Measurements from ENCODE around the gene CTAG1A.
"Not testable (repeated sequence)": the region's sequence is repeated elsewhere in the genome, so short reads cannot be mapped to it uniquely, and the experiment has no call there.

The CTAG1A gene

DNA sequence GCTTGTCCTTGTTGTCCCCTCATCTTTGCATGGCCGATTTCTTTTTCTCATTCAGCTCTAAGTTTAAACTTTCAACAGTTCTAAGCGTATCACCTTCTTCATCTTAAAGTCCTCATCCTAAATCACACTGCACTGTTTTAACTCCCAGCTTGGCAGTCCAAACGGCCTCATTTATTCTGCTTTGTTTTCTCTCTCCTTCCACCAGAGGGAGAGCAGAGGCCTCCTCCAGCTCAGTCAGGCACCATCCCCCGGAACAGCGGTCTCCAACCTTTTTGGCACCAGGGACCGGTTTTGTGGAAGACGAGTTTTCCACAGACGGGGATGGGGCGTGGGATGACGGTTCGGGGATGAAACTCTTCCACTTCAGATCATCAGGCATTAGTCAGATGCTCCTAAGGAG lies 14.6 kb upstream of the CTAG1A start:
- H3K27me3 ChIP-seq (ENCODE audit: control insufficient read depth in 5 of 5, insufficient read depth in 4 of 5, low read length in 5 of 5); H3K9me3 ChIP-seq (ENCODE audit: control insufficient read depth in 5 of 5, low read length in 5 of 5); H3K27ac ChIP-seq (ENCODE audit: low read depth, low read length); H3K9ac ChIP-seq (ENCODE audit: low read length in 5 of 5); H3K36me3 ChIP-seq (ENCODE audit: control insufficient read depth in 5 of 5, insufficient read depth in 5 of 5, low read length in 5 of 5); H3K4me3 ChIP-seq (ENCODE audit: low read depth in 1 of 5, low read length in 5 of 5); H3K4me1 ChIP-seq (ENCODE audit: control insufficient read depth in 5 of 5, insufficient read depth in 5 of 5, low read length in 5 of 5): not testable (repeated sequence)

DNA sequence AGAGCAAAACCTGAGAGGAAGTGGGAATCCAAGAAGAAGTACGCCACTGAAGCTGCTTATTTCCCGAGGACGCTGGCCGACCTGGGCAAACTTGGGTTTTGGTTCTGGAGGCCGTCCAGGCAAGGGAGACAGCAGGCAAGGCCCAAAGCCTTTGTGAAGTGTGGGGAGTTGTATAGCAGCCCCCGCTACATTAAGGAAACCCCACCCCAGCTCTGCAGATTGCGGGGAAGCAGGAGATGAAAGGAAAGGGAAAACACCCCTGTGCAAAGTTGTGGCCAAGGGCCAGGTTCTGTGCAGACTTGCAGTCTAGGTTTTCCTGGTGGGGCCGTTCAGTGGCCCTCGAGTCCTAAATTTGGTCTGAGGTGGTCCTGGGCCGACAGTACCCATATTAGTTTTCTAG lies 11.9 kb upstream of the CTAG1A start:
- H3K27ac ChIP-seq (ENCODE audit: low read depth, low read length); H3K9me3 ChIP-seq (ENCODE audit: control insufficient read depth in 5 of 5, low read length in 5 of 5); H3K4me3 ChIP-seq (ENCODE audit: low read depth in 1 of 5, low read length in 5 of 5); H3K27me3 ChIP-seq (ENCODE audit: control insufficient read depth in 5 of 5, insufficient read depth in 4 of 5, low read length in 5 of 5); H3K36me3 ChIP-seq (ENCODE audit: control insufficient read depth in 5 of 5, insufficient read depth in 5 of 5, low read length in 5 of 5); H3K4me1 ChIP-seq (ENCODE audit: control insufficient read depth in 5 of 5, insufficient read depth in 5 of 5, low read length in 5 of 5); H3K9ac ChIP-seq (ENCODE audit: low read length in 5 of 5): not testable (repeated sequence)

DNA sequence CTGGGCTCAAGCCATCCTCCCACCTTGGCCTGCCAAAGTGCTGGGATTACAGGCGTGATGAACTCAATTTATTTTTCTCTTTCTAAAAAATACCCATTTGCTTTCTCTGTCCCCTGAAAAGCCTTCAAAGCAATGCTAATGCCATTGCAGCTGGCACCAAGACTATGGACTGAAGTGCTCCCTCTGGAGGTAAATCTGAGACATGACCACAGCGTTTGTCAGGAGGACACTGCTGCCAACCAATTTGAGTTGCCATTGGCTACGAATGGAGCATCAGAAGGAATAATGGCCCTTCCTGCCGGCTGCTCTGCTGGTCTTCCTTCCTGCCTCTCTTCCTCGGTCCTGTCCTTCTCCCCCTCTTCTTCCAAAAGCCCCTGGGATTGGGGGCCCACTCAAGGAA lies 9.9 kb upstream of the CTAG1A start:
- not testable (repeated sequence) for H3K27ac ChIP-seq (ENCODE audit: low read depth, low read length); H3K4me1 ChIP-seq (ENCODE audit: control insufficient read depth in 5 of 5, insufficient read depth in 5 of 5, low read length in 5 of 5); H3K4me3 ChIP-seq (ENCODE audit: low read depth in 1 of 5, low read length in 5 of 5); H3K36me3 ChIP-seq (ENCODE audit: control insufficient read depth in 5 of 5, insufficient read depth in 5 of 5, low read length in 5 of 5); H3K27me3 ChIP-seq (ENCODE audit: control insufficient read depth in 5 of 5, insufficient read depth in 4 of 5, low read length in 5 of 5); H3K9me3 ChIP-seq (ENCODE audit: control insufficient read depth in 5 of 5, low read length in 5 of 5); H3K9ac ChIP-seq (ENCODE audit: low read length in 5 of 5)

DNA sequence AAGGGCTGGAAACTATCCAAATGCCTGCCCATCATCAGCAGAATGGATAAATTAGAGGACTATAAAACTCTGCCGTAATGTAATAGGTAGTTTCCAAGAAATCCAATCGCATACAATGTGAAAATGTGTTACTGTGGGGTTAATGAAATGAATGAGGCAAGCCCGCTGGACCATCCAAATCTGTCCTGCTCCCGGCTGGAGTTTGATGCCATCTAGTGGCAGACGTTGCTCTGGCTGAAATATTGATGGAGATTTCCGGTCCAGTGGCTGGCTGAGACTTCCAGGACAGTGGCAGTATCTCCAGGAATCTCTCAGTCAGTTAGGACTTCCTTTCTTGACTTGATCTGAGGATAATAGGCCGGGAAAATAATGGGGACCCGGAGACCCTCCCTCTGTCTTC lies 1.9 kb upstream of the CTAG1A start:
- H3K4me3 ChIP-seq (ENCODE audit: low read depth in 1 of 5, low read length in 5 of 5); H3K27ac ChIP-seq (ENCODE audit: low read depth, low read length); H3K27me3 ChIP-seq (ENCODE audit: control insufficient read depth in 5 of 5, insufficient read depth in 4 of 5, low read length in 5 of 5); H3K36me3 ChIP-seq (ENCODE audit: control insufficient read depth in 5 of 5, insufficient read depth in 5 of 5, low read length in 5 of 5); H3K9me3 ChIP-seq (ENCODE audit: control insufficient read depth in 5 of 5, low read length in 5 of 5); H3K9ac ChIP-seq (ENCODE audit: low read length in 5 of 5); H3K4me1 ChIP-seq (ENCODE audit: control insufficient read depth in 5 of 5, insufficient read depth in 5 of 5, low read length in 5 of 5): not testable (repeated sequence)

DNA sequence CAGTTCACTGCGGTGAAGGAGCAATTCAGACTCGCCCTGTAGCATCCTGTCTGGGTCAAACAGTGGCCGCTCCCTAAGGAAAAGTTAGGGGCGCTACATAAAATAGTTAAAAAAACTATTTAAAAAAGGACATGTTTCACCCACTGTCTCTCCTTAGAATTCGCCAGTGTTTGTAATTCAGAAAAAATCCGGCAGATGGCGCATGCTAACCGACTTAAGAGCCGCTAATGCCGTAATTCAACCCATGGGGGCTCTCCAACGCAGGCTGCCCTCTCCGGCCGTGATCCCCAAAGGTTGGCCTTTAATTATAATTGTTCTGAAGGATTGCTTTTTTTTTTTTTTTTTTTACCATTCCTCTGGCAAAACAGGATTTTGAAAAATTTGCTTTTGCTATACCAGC lies 5.5 kb downstream of the CTAG1A start:
- H3K27ac ChIP-seq (ENCODE audit: low read depth, low read length); H3K9me3 ChIP-seq (ENCODE audit: control insufficient read depth in 5 of 5, low read length in 5 of 5); H3K4me1 ChIP-seq (ENCODE audit: control insufficient read depth in 5 of 5, insufficient read depth in 5 of 5, low read length in 5 of 5); H3K4me3 ChIP-seq (ENCODE audit: low read depth in 1 of 5, low read length in 5 of 5); H3K36me3 ChIP-seq (ENCODE audit: control insufficient read depth in 5 of 5, insufficient read depth in 5 of 5, low read length in 5 of 5); H3K9ac ChIP-seq (ENCODE audit: low read length in 5 of 5): not testable (repeated sequence)
- H3K27me3 ChIP-seq (ENCODE audit: control insufficient read depth in 5 of 5, insufficient read depth in 4 of 5, low read length in 5 of 5): peaks cover 11 to 27% (median 17%) of the 10 kb centered on the region in 5 donors

DNA sequence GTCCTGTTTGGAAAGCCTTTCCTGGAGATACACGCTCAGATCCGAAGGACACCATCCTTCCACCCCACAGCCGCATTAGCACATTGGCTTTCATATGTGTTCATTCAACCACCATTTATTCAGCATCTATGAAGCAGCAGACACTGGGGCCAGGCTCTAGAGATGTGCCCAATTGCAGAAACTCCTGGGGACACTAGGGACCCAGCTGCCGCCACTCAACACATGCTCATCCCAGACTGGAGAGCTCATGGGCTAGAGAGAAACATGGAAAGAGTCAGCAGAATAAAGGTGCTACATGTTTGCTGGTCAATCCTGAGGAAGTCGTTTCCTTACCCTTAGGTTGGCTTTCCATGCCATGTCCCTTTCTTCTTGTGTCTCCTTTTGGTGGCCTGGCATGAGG lies 7.6 kb downstream of the CTAG1A start:
- Histone ChIP-seq H3K4me3 (ENCODE audit: low read depth in 1 of 5, low read length in 5 of 5) (no peak overlapping the region), H3K27me3 (ENCODE audit: control insufficient read depth in 5 of 5, insufficient read depth in 4 of 5, low read length in 5 of 5) (peaks cover 11 to 34% (median 18%) of the 10 kb centered on the region in 5 donors), H3K9ac (ENCODE audit: low read length in 5 of 5) (no peak overlapping the region), H3K27ac (ENCODE audit: low read depth, low read length) (no peak overlapping the region), H3K4me1 (ENCODE audit: control insufficient read depth in 5 of 5, insufficient read depth in 5 of 5, low read length in 5 of 5) (no peaks in the 10 kb centered on the region), H3K36me3 (ENCODE audit: control insufficient read depth in 5 of 5, insufficient read depth in 5 of 5, low read length in 5 of 5) (no peaks in the 10 kb centered on the region), H3K9me3 (ENCODE audit: control insufficient read depth in 5 of 5, low read length in 5 of 5) (peaks cover 0 to 3% (median 0%) of the 10 kb centered on the region in 5 donors)

DNA sequence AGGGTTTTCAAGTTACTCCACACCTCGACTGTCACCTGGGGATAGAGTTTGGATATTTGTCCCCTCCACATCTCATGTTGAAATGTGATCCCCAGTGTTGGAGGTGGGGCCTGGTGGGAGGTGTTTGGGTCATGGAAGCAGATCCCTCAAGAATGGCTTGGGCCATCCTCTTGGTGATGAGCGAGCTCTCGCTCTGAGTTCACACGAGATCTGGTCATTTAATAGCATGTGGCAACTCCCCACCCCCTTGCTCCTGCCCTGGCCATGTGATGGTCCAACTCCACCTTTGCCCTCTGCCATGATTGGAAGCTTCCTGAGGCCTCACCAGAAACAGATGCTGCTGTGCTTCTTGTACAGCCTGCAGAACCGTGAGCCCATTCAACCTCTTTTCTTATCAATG lies 8.3 kb downstream of the CTAG1A start:
- peaks cover 11 to 34% (median 18%) of the 10 kb centered on the region in 5 donors for H3K27me3 ChIP-seq (ENCODE audit: control insufficient read depth in 5 of 5, insufficient read depth in 4 of 5, low read length in 5 of 5)
- no peak overlapping the region for H3K9ac ChIP-seq (ENCODE audit: low read length in 5 of 5)
- H3K27ac ChIP-seq (ENCODE audit: low read depth, low read length): no peak overlapping the region
- peaks cover 0 to 3% (median 0%) of the 10 kb centered on the region in 5 donors for H3K9me3 ChIP-seq (ENCODE audit: control insufficient read depth in 5 of 5, low read length in 5 of 5)
- H3K4me3 ChIP-seq (ENCODE audit: low read depth in 1 of 5, low read length in 5 of 5): no peak overlapping the region
- H3K36me3 ChIP-seq (ENCODE audit: control insufficient read depth in 5 of 5, insufficient read depth in 5 of 5, low read length in 5 of 5): no peaks in the 10 kb centered on the region
- H3K4me1 ChIP-seq (ENCODE audit: control insufficient read depth in 5 of 5, insufficient read depth in 5 of 5, low read length in 5 of 5): no peaks in the 10 kb centered on the region

DNA sequence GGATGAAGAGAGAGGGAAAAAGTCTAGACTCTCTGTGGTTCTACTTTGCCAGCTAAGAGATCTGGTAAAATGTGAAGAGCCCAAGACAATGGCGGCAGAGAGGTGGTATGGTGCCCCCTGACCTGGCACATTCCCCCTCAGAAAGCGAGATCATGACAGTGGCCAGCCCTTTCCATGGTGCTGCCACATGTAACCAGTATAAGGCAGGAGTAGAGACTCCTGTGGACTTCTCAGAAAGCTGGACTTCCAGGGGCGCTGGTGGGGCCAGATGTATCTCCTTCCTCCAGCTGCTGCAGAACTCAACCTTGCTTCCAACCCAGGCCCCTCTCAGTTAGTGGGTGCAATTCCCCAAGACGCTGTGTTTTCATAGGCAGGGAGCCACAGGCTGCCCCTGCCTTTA lies 9.6 kb downstream of the CTAG1A start:
- H3K4me1 ChIP-seq (ENCODE audit: control insufficient read depth in 5 of 5, insufficient read depth in 5 of 5, low read length in 5 of 5): no peaks in the 10 kb centered on the region
- H3K27ac ChIP-seq (ENCODE audit: low read depth, low read length): no peak overlapping the region
- no peak overlapping the region for H3K9ac ChIP-seq (ENCODE audit: low read length in 5 of 5)
- no peaks in the 10 kb centered on the region for H3K36me3 ChIP-seq (ENCODE audit: control insufficient read depth in 5 of 5, insufficient read depth in 5 of 5, low read length in 5 of 5)
- no peak overlapping the region for H3K4me3 ChIP-seq (ENCODE audit: low read depth in 1 of 5, low read length in 5 of 5)
- peaks cover 0 to 3% (median 0%) of the 10 kb centered on the region in 5 donors for H3K9me3 ChIP-seq (ENCODE audit: control insufficient read depth in 5 of 5, low read length in 5 of 5)
- H3K27me3 ChIP-seq (ENCODE audit: control insufficient read depth in 5 of 5, insufficient read depth in 4 of 5, low read length in 5 of 5): peaks cover 11 to 35% (median 19%) of the 10 kb centered on the region in 5 donors

DNA sequence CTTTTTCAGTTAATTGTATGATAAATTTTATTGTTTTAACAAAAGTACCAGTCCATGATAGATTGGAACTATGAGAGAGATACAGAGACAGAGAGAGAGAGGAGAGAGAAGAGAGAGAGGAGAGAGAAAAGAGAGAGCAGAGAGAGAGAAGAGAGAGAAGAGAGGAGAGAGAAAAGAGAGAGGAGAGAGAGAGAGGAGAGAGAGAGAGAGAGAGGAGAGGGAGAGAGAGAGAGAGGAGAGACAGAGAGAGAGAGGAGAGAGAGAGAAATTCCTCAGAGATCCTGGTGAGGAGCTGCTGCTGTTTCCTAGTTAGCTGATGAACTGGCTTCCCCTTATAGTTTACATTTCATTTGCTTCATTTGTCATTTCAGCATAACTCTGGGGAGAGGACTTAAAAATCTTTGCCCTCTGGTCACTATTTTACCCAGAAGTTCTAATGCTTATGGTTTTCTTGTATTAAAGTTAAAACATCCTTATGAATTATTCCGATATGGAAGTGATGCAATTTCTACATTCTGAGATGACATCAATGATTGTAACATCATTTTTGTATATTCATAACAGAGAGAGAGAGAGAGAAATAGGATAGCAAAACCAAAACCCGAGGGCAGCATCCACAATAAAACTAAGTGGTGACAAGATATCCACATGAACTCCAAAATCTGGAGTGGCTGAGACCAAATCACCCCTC lies 10.8 kb downstream of the CTAG1A start:
- H3K9ac ChIP-seq (ENCODE audit: low read length in 5 of 5): no peak overlapping the region
- no peaks in the 10 kb centered on the region for H3K4me1 ChIP-seq (ENCODE audit: control insufficient read depth in 5 of 5, insufficient read depth in 5 of 5, low read length in 5 of 5)
- peaks cover 0 to 3% (median 0%) of the 10 kb centered on the region in 5 donors for H3K9me3 ChIP-seq (ENCODE audit: control insufficient read depth in 5 of 5, low read length in 5 of 5)
- H3K27ac ChIP-seq (ENCODE audit: low read depth, low read length): no peak overlapping the region
- peaks cover 11 to 41% (median 21%) of the 10 kb centered on the region in 5 donors for H3K27me3 ChIP-seq (ENCODE audit: control insufficient read depth in 5 of 5, insufficient read depth in 4 of 5, low read length in 5 of 5)
- H3K36me3 ChIP-seq (ENCODE audit: control insufficient read depth in 5 of 5, insufficient read depth in 5 of 5, low read length in 5 of 5): no peaks in the 10 kb centered on the region
- H3K4me3 ChIP-seq (ENCODE audit: low read depth in 1 of 5, low read length in 5 of 5): no peak overlapping the region

DNA sequence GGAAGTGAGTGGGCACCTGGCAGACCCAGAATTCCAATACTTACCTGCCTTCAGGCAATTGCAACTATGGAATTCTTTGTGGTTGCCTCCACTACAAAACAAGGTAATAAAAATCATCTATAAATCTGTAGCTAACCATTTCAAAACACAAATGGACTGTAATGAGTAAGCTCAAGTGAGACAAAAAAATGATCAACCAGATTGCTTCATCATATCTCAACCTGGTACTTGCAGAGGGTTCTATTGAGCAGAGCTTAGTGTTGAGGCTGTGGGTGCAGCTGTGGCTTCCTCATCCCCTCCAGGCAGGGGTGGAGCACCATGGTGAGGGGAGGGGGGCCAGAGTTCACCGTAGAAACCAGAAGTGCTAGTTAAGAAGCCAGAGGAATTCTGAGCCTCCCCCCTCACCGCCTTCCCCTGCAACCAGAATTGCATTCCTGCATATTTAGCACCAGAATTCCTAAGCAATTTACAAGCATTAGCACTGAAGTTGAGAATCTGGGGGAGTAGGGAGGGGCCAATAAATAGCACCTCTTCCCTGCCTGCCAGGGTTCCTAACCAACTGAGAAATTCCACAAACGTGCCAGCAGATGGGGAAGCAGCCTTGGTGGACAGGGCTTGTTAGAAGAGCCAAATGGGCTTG lies 11.5 kb downstream of the CTAG1A start:
- Histone ChIP-seq H3K27ac (ENCODE audit: low read depth, low read length) (no peak overlapping the region), H3K27me3 (ENCODE audit: control insufficient read depth in 5 of 5, insufficient read depth in 4 of 5, low read length in 5 of 5) (peaks cover 11 to 41% (median 21%) of the 10 kb centered on the region in 5 donors), H3K36me3 (ENCODE audit: control insufficient read depth in 5 of 5, insufficient read depth in 5 of 5, low read length in 5 of 5) (no peaks in the 10 kb centered on the region), H3K4me3 (ENCODE audit: low read depth in 1 of 5, low read length in 5 of 5) (no peak overlapping the region), H3K4me1 (ENCODE audit: control insufficient read depth in 5 of 5, insufficient read depth in 5 of 5, low read length in 5 of 5) (no peaks in the 10 kb centered on the region), H3K9me3 (ENCODE audit: control insufficient read depth in 5 of 5, low read length in 5 of 5) (peaks cover 0 to 3% (median 0%) of the 10 kb centered on the region in 5 donors), H3K9ac (ENCODE audit: low read length in 5 of 5) (no peak overlapping the region)

Data from subcutaneous abdominal adipose tissue (tissue), 5 donors.